ENCODE measurements around the gene CDC42SE2.

CDC42SE2 gene

DNA sequence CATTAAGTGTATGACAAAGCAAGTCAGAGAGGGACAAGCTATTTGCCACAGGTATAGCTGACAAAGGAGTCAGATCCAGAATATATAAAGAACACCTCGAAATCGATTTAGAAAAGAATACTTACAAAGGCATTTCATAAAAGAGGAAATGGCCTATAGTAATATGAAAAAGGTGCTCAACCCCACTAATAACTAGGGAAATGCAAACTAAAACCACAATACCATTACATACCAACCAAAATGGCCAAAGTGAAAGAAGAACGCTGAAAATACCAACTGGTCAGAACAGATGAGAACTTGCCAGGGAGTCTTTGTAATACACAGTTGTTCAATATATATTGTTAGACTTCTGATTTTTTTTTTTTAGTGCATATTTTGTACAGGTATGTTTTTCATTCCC is 152.9 kb downstream of the CDC42SE2 start:
- TF ChIP-seq, protein P1, sequence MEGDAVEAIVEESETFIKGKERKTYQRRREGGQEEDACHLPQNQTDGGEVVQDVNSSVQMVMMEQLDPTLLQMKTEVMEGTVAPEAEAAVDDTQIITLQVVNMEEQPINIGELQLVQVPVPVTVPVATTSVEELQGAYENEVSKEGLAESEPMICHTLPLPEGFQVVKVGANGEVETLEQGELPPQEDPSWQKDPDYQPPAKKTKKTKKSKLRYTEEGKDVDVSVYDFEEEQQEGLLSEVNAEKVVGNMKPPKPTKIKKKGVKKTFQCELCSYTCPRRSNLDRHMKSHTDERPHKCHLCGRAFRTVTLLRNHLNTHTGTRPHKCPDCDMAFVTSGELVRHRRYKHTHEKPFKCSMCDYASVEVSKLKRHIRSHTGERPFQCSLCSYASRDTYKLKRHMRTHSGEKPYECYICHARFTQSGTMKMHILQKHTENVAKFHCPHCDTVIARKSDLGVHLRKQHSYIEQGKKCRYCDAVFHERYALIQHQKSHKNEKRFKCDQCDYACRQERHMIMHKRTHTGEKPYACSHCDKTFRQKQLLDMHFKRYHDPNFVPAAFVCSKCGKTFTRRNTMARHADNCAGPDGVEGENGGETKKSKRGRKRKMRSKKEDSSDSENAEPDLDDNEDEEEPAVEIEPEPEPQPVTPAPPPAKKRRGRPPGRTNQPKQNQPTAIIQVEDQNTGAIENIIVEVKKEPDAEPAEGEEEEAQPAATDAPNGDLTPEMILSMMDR (conservative IDR thresholded peaks at IDR 0.05; ENCODE audit: low read depth, low read length), result no peak
- DNase-seq (ENCODE audit: low read depth), result no peak
- no peak overlapping the region for H3K4me3 ChIP-seq (ENCODE audit: low read length)

DNA sequence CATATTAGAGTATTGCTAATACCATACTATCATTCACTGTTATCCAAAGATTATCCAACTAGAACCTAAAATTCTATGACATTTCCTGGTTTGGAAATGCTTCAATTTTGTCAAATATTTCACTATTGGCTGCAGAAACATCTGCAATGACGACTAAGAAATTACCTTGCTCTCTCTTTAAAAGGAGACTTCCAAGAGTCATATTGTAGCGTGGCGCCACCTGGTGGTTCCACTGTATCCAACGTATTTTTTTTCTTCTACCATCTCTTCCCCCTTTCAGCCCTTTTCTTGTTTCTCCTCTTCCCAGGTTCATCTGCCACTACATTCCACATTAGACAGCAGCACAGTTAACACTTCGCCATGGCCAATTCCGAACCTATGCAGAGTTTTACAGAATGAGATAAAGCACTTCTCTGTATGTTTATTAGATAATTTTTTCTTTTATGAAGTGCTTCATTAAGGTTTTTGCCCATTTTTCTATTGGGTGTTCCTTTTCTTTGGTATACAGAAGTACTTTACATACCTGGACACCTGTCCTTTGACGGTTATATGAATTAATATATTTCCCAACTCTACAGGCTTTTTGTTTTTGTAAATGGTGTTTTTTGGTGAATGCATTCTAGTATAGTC is 153.5 kb downstream of the CDC42SE2 start:
- TF ChIP-seq, protein P1 (conservative IDR thresholded peaks at IDR 0.05; ENCODE audit: low read depth, low read length), result peak; percentile 75
- no peak for DNase-seq (ENCODE audit: low read depth)
- H3K4me3 ChIP-seq (ENCODE audit: low read length), result no peak overlapping the region

DNA sequence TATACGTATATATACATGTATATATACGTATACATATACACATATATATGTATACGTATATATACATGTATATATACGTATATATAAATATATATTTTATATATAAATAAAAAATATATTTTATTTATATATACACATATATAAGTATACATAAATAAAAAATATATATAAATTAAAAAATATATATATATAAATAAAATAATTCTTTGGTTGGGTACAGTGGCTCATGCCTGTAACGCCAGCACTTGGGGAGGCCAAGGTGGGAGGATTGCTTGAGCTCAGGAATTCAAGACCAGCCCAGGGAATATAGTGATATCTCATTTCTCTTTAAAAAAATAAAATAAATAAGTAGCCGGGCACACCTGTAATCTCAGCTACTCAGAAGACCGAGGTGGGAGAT is 155.0 kb downstream of the CDC42SE2 start:
- no peak for DNase-seq (ENCODE audit: low read depth)
- H3K4me3 ChIP-seq (ENCODE audit: low read length), result no peak overlapping the region
- TF ChIP-seq, protein P1 (conservative IDR thresholded peaks at IDR 0.05; ENCODE audit: low read depth, low read length), result no peak

DNA sequence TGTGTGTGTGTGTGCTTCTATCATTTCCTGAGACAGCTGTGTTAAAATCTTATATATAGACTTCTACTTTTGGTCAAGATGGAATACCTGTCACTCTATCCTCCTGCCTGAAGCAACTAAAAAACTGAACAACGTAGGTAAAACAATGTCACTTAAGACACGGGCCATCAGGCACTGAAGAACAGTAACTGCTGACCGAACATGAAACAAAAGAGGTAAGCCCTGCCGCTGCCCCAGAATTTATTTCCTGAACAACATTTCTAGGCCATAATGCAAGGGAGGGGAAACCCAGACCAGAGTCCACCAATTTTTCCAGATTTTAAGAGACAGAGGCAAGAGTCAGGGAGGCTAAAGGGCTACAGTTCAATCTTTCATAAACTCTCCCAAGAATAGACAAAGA is 156.0 kb downstream of the CDC42SE2 start:
- TF ChIP-seq, protein P1 (conservative IDR thresholded peaks at IDR 0.05; ENCODE audit: low read depth, low read length), result no peak
- DNase-seq (ENCODE audit: low read depth), result no peak
- H3K4me3 ChIP-seq (ENCODE audit: low read length), result no peak overlapping the region

DNA sequence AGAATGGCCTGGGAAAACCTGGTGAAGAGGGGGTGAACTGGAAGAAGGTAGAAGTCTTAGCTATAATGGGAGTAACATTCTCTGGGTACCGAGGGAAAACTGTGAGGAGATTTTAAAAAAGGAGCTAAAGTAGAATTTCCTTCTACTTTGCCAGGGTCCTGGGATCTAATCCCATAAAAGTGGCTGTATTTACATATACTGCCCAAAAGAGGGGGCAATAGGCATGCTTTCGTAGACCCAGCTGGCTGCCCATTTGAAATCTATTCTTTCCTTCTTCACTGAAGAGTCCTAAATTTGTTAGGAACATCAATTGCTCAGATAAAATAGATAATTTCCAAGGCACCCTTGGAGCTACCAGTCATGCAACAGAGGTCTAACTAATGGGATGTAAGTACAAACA is 159.2 kb downstream of the CDC42SE2 start:
- H3K4me3 ChIP-seq (ENCODE audit: low read length), result no peak overlapping the region
- no peak for DNase-seq (ENCODE audit: low read depth)
- TF ChIP-seq, protein P1 (conservative IDR thresholded peaks at IDR 0.05; ENCODE audit: low read depth, low read length), result peak; percentile 59

DNA sequence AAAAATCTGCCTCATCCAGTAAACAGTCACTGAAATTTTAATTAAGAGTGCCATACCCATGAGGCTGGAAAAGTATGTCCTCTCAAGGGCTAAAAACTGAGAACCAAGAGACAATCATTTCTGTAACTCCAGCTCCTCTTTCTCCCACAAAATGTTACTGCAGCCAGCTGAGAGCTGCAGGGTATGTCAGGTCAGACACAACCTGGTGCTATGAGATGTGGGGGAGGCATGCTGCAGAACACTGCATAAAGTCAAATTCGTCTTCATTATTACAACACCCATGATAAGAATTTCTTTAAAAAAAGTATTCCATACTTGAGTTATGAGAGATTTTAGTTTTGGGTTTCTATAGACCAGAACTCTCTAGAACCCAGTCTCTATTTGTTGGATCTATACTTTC is 162.2 kb downstream of the CDC42SE2 start:
- no peak for DNase-seq (ENCODE audit: low read depth)
- TF ChIP-seq, protein P1 (conservative IDR thresholded peaks at IDR 0.05; ENCODE audit: low read depth, low read length), result no peak
- no peak overlapping the region for H3K4me3 ChIP-seq (ENCODE audit: low read length)

DNA sequence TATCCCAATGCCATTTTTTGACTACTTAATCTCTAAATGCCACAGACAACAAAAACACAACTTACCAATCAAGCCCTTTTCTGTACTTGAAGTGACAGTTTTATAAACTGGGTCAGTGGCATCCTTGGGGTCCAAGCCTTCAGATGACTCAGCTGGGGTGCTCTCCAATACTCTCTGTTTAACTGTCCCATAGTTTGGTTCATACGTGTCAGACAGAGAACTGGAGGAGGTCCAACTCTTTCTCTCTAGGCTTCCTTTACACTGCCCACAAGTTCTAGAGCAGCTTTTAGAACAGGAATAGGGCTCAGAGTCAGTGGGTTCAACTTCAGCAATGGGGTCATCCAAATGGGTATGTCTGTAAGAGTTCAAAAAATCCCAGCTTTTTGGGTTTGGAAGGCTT is 166.9 kb downstream of the CDC42SE2 start:
- DNase-seq (ENCODE audit: low read depth), result no peak
- TF ChIP-seq, protein P1 (conservative IDR thresholded peaks at IDR 0.05; ENCODE audit: low read depth, low read length), result no peak
- no peak overlapping the region for H3K4me3 ChIP-seq (ENCODE audit: low read length)

Data from retinal pigment epithelial cell (primary cell).